K562 (cell line): ENCODE results near the gene GET3. TPM values are rescaled to one million over a fixed set of nuclear protein-coding genes. Genes with fewer than 3 reads are reported as not detected.

ENCODE experiments used
- ARID3A ChIP-seq: IDR thresholded peaks from 2 replicates; pipeline ENCODE4 v1.6.1; 2012; ENCODE audit warnings: low read depth, low read length, improper control_type of control experiment, borderline replicate concordance
- CREBBP ChIP-seq: IDR thresholded peaks from one replicate; pipeline ENCODE4 v1.6.1; 2012; ENCODE audit warnings: low read depth, mild to moderate bottlenecking, control low read depth, inconsistent platforms, low read length
- FOXJ2 ChIP-seq: fragments of 200-800 bp; sonication (Bioruptor generic); IDR thresholded peaks from 2 replicates; pipeline ENCODE4 v1.6.1; 2016; ENCODE audit warnings: missing genetic modification characterization, missing compliant biosample characterization
- GATAD2B ChIP-seq: fragments of 450-650 bp; IDR thresholded peaks from 2 replicates; pipeline ENCODE4 v1.6.1; 2017; ENCODE audit warnings: mild to moderate bottlenecking, borderline replicate concordance
- GTF2E2 ChIP-seq: fragments of 200-800 bp; sonication (Bioruptor generic); IDR thresholded peaks from 2 replicates; pipeline ENCODE4 v1.6.1; 2016; ENCODE audit warnings: missing genetic modification characterization, missing compliant biosample characterization
- HDAC1 ChIP-seq, 2 experiments: fragments of 450-650 bp; IDR thresholded peaks; 2 replicates each; pipeline ENCODE4 v1.6.1; 2016 to 2017; ENCODE audit warnings: inconsistent platforms in 1 of 2, mild to moderate bottlenecking in 1 of 2, moderate library complexity in 1 of 2
- NCOR1 ChIP-seq: fragments of 450-650 bp; IDR thresholded peaks from 2 replicates; pipeline ENCODE4 v1.6.1; 2016; ENCODE audit warnings: mild to moderate bottlenecking, moderate library complexity
- NR4A1 ChIP-seq, 2 experiments: fragments of 250-450 bp in 1 of 2; fragments of 450-650 bp in 1 of 2; sonication (Bioruptor Pico) in 1 of 2; IDR thresholded peaks; 2 replicates each; pipeline versions ENCODE4 v1.4.0 to v1.6.1; 2016 to 2020; ENCODE audit warnings: mild to moderate bottlenecking in 2 of 2, missing compliant biosample characterization in 1 of 2, missing genetic modification characterization in 1 of 2, moderate library complexity in 1 of 2
- PHB ChIP-seq: fragments of 250-450 bp; sonication (Bioruptor Pico); IDR thresholded peaks from 2 replicates; pipeline ENCODE4 v1.5.0; 2021
- PHF21A ChIP-seq: fragments of 450-650 bp; IDR thresholded peaks from 2 replicates; pipeline ENCODE4 v1.6.1; 2017; ENCODE audit warnings: low read depth, borderline replicate concordance
- SAFB2 ChIP-seq: fragments of 200-400 bp; formaldehyde crosslinking; IDR thresholded peaks from 2 replicates; pipeline ENCODE4 v1.6.1; 2018; ENCODE audit warnings: borderline replicate concordance, low read length, low read depth, moderate library complexity; ENCODE audit not compliant: severe bottlenecking
- ZC3H4 ChIP-seq: sonication (generic); formaldehyde crosslinking; IDR thresholded peaks from 2 replicates; pipeline ENCODE4 v1.9.0; 2021; ENCODE audit warnings: missing genetic modification reagents, borderline replicate concordance
- ZNF551 ChIP-seq: fragments of 250-450 bp; sonication (Bioruptor Pico); IDR thresholded peaks from 2 replicates; pipeline ENCODE4 v1.5.0; 2021; ENCODE audit warnings: mild to moderate bottlenecking, moderate library complexity
- ZNF639 ChIP-seq, 2 experiments: fragments of 200-800 bp in 1 of 2; sonication (Bioruptor generic) in 1 of 2; sonication (generic) in 1 of 2; formaldehyde crosslinking in 1 of 2; IDR thresholded peaks in 1 of 2; conservative IDR thresholded peaks in 1 of 2; 2 replicates each; pipeline versions ENCODE4 v1.5.0 to v1.6.1; 2016 to 2020; ENCODE audit warnings: missing compliant biosample characterization in 1 of 2, missing genetic modification characterization in 1 of 2, missing genetic modification reagents in 1 of 2
- polyA plus RNA-seq, 8 experiments: library from polyadenylated mRNA; depleted of rRNA in 4 of 8; stranded (reverse) in 5 of 8; unstranded in 3 of 8; fragments of >200 nt; fragmentation: Nextera tagmentation in 2 of 8; fragmentation: Illumina TruSeq in 1 of 8; extraction: Ambion mirVana in 2 of 8; extraction: Trizol in 1 of 8; gene quantifications; 2 replicates each; pipeline versions ENCODE4 v1.2.1 to v1.2.3, GENCODE V29; 2011 to 2014; ENCODE audit warnings: inconsistent platforms in 1 of 8, missing spikeins in 1 of 8
- total RNA-seq, 7 experiments: library from RNA; depleted of rRNA in 6 of 7; stranded (reverse); fragments of >200 nt in 6 of 7; fragmentation: Illumina TruSeq in 2 of 7; extraction: Trizol in 2 of 7; gene quantifications; 2 replicates each; pipeline versions ENCODE4 v1.2.1 to v1.2.3, GENCODE V29; 2011 to 2021; ENCODE audit warnings: low replicate concordance in 1 of 7
- TF ChIP-seq, protein P1 (sequence below): fragments of 150-350 bp; IDR thresholded peaks from 2 replicates; pipeline ENCODE4 v1.6.1; 2014; ENCODE audit warnings: low read depth, mild to moderate bottlenecking, low read length, borderline replicate concordance
- TF ChIP-seq, protein P2 (sequence below), 2 experiments: IDR thresholded peaks in 1 of 2; conservative IDR thresholded peaks in 1 of 2; 2 replicates each; pipeline ENCODE4 v1.6.1; 2016; ENCODE audit warnings: low read depth in 2 of 2, mild to moderate bottlenecking in 1 of 2, missing compliant biosample characterization in 1 of 2, missing genetic modification characterization in 1 of 2, moderate library complexity in 1 of 2

GET3 gene
- total and polyA plus RNA-seq, 9 of the 15 experiments (the other 6 are each of a cell fraction or from before 2014, with no cell fraction given): 8.3 to 83.5 (median 51.8) TPM

DNA sequence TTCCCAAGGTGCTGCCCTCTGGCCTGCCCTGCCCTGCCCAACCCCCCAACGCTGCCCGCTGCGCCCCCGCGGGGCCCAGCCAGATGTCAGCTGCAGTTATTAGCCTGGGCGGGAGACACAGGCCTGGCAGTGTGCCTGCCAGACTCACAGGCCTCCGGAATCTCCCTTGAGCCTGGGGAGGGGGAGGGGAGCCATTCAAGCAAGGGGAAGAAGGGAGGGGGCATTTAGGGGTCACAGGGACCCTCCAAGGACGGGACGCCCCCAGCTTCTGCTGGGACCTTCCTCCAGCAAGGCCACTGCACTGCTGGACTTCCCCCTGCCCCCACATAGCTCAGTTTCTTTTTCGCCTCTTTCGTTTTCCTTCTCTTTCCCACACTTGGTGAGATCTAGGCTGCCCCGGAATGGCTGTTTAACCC is 51.4 kb downstream of the GET3 start (continued):
- no peak for TF ChIP-seq ZNF639 (CRISPR knock-in tag; conservative IDR thresholded peaks at IDR 0.05 in 1 of 2, IDR thresholded peaks at IDR 0.05 in 1 of 2)
- peak; percentile 63 for TF ChIP-seq NCOR1
- no peak for TF ChIP-seq GTF2E2
- TF ChIP-seq PHF21A: no peak
- no peak for TF ChIP-seq HDAC1 (IDR thresholded peaks at IDR 0.05)
- no peak for TF ChIP-seq ZNF551 (CRISPR knock-in tag)
- TF ChIP-seq, protein P1, sequence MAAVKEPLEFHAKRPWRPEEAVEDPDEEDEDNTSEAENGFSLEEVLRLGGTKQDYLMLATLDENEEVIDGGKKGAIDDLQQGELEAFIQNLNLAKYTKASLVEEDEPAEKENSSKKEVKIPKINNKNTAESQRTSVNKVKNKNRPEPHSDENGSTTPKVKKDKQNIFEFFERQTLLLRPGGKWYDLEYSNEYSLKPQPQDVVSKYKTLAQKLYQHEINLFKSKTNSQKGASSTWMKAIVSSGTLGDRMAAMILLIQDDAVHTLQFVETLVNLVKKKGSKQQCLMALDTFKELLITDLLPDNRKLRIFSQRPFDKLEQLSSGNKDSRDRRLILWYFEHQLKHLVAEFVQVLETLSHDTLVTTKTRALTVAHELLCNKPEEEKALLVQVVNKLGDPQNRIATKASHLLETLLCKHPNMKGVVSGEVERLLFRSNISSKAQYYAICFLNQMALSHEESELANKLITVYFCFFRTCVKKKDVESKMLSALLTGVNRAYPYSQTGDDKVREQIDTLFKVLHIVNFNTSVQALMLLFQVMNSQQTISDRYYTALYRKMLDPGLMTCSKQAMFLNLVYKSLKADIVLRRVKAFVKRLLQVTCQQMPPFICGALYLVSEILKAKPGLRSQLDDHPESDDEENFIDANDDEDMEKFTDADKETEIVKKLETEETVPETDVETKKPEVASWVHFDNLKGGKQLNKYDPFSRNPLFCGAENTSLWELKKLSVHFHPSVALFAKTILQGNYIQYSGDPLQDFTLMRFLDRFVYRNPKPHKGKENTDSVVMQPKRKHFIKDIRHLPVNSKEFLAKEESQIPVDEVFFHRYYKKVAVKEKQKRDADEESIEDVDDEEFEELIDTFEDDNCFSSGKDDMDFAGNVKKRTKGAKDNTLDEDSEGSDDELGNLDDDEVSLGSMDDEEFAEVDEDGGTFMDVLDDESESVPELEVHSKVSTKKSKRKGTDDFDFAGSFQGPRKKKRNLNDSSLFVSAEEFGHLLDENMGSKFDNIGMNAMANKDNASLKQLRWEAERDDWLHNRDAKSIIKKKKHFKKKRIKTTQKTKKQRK: no peak
- TF ChIP-seq NR4A1 (CRISPR knock-in tag; IDR thresholded peaks at IDR 0.05): no peak
- no peak for TF ChIP-seq NR4A1 (tag; IDR thresholded peaks at IDR 0.05)
- TF ChIP-seq, protein P2, sequence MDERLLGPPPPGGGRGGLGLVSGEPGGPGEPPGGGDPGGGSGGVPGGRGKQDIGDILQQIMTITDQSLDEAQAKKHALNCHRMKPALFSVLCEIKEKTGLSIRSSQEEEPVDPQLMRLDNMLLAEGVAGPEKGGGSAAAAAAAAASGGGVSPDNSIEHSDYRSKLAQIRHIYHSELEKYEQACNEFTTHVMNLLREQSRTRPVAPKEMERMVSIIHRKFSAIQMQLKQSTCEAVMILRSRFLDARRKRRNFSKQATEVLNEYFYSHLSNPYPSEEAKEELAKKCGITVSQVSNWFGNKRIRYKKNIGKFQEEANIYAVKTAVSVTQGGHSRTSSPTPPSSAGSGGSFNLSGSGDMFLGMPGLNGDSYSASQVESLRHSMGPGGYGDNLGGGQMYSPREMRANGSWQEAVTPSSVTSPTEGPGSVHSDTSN (CRISPR knock-in tag; IDR thresholded peaks at IDR 0.05; ENCODE audit: low read depth): no peak
- TF ChIP-seq, protein P2 (tag; conservative IDR thresholded peaks at IDR 0.05; ENCODE audit: low read depth): no peak
- TF ChIP-seq ZC3H4 (CRISPR knock-in tag): no peak
- no peak for TF ChIP-seq CREBBP
- TF ChIP-seq GATAD2B: no peak
- TF ChIP-seq ARID3A: no peak
- TF ChIP-seq FOXJ2 (tag): no peak
- TF ChIP-seq PHB (CRISPR knock-in tag): no peak
- no peak for TF ChIP-seq SAFB2
